ENCODE results near the gene MED12L. TPM values are rescaled to one million over a fixed set of nuclear protein-coding genes. Genes with fewer than 3 reads are reported as not detected.

The MED12L gene
- total RNA-seq, 1 experiment from 2014 or later = 3.0 TPM

DNA sequence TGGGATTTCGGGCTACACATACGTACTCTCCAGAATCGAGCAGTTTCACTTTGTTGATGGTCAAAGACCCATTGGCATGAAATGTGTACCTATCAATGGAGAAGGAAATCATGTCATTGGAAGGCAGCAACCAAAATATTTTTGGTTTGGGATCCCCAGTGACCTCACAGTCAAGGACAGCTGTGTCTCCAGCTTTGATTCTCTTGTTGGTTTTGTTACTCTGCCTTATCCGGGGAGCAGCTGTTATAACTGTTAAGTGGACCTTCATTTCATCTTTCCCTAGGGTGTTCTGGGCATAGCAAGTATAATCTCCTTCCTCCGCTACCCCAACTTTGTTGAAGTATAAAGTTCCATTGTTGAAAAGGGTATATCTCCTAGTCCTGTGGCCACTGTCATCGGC is 352.4 kb downstream of the MED12L start:
- Histone ChIP-seq H3K79me2 (ENCODE audit: low read depth) (no peaks in the 10 kb centered on the region), H2AFZ (no peak overlapping the region), H3K4me2 (no peak overlapping the region), H3K9me3 (ENCODE audit: insufficient read depth, low read depth) (no peaks in the 10 kb centered on the region), H3K27ac (no peak overlapping the region), H4K20me1 (ENCODE audit: insufficient read depth) (no peaks in the 10 kb centered on the region), H3F3A (ENCODE audit: insufficient read depth, low read depth) (0 out of 2 replicates have a peak, but pooled peaks cover 6% of the 10 kb centered on the region), H3K36me3 (ENCODE audit: low read depth) (no peaks in the 10 kb centered on the region), H3K9me2 (ENCODE audit: insufficient read depth) (no peaks in the 10 kb centered on the region), H3K4me3 (no peak overlapping the region), H3K4me1 (replicated peaks; ENCODE audit: insufficient read depth) (peaks cover 10% of the 10 kb centered on the region; the same call in 1 of the 2 replicates), H3K27me3 (ENCODE audit: insufficient read depth, low read depth) (no peaks in the 10 kb centered on the region)
- no peak for DNase-seq
- ChIA-PET CTCF (interaction anchor here (0.8 kb wide), 1 partner anchor 404 kb away, joined by 3 read pairs; no protein-coding TSS in a partner anchor), POLR2A (ENCODE audit: unreplicated experiment) (no interaction called here)
- no TSS peak for BruUV-seq (replicated peaks)
- intact Hi-C loops (cut with micrococcal nuclease; ENCODE audit: unreplicated experiment) = loop anchor here (2.0 to 5.0 kb wide), 4 partner anchors 147 to 1084 kb away; no protein-coding TSS in a partner anchor
- TF ChIP-seq, protein P1, sequence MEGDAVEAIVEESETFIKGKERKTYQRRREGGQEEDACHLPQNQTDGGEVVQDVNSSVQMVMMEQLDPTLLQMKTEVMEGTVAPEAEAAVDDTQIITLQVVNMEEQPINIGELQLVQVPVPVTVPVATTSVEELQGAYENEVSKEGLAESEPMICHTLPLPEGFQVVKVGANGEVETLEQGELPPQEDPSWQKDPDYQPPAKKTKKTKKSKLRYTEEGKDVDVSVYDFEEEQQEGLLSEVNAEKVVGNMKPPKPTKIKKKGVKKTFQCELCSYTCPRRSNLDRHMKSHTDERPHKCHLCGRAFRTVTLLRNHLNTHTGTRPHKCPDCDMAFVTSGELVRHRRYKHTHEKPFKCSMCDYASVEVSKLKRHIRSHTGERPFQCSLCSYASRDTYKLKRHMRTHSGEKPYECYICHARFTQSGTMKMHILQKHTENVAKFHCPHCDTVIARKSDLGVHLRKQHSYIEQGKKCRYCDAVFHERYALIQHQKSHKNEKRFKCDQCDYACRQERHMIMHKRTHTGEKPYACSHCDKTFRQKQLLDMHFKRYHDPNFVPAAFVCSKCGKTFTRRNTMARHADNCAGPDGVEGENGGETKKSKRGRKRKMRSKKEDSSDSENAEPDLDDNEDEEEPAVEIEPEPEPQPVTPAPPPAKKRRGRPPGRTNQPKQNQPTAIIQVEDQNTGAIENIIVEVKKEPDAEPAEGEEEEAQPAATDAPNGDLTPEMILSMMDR (conservative IDR thresholded peaks at IDR 0.05) = no peak
- no peak for TF ChIP-seq EZH2 (IDR thresholded peaks at IDR 0.05; ENCODE audit: low read depth)

DNA sequence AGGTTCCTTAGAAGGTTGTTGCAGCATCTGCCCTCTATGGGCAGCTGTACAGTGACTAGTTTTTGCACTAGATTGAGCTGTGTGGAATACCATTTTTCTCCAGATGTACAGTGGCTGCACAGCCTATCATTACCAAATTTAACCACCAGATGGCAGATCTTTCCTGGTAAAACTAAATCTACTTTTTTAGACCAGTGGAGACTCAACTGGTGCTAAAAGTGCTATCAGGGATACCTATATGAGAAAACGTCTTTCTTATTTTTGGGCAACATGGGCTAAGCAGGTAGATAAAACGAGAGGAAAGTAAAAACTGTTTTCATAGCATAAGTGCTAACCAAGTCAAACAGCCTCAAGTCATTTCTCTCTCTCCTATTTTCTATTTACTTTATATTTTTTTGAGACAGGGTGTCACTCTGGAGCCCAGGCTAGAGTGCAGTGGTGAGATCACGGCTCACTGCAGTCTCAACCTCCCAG is 354.2 kb downstream of the MED12L start:
- no peak overlapping the region for H3K27ac ChIP-seq
- no peak overlapping the region for H3K4me2 ChIP-seq
- H3K27me3 ChIP-seq (ENCODE audit: insufficient read depth, low read depth) = no peaks in the 10 kb centered on the region
- POLR2A ChIA-PET (ENCODE audit: unreplicated experiment) = no interaction called here
- intact Hi-C loops (cut with micrococcal nuclease; ENCODE audit: unreplicated experiment) = loop anchor here (1.0 to 5.0 kb wide), 7 partner anchors 149 to 1133 kb away; no protein-coding TSS in a partner anchor
- peak; percentile 40 to 55 for DNase-seq
- TF ChIP-seq, protein P1 (conservative IDR thresholded peaks at IDR 0.05) = peak; percentile 91
- TF ChIP-seq EZH2 (IDR thresholded peaks at IDR 0.05; ENCODE audit: low read depth) = no peak
- no TSS peak for BruUV-seq (replicated peaks)
- CTCF ChIA-PET = interaction anchor here (0.6 to 1.3 kb wide), 6 partner anchors 14 to 873 kb away, joined by 3 to 14 read pairs (median 3); no protein-coding TSS in a partner anchor
- no peaks in the 10 kb centered on the region for H3K9me3 ChIP-seq (ENCODE audit: insufficient read depth, low read depth)
- 0 out of 2 replicates have a peak, but pooled peaks cover 2% of the 10 kb centered on the region for H3F3A ChIP-seq (ENCODE audit: insufficient read depth, low read depth)
- no peaks in the 10 kb centered on the region for H3K36me3 ChIP-seq (ENCODE audit: low read depth)
- no peaks in the 10 kb centered on the region for H4K20me1 ChIP-seq (ENCODE audit: insufficient read depth)
- no peak overlapping the region for H3K4me3 ChIP-seq
- H3K9me2 ChIP-seq (ENCODE audit: insufficient read depth) = no peaks in the 10 kb centered on the region
- H2AFZ ChIP-seq = no peak overlapping the region
- peaks cover under 1% of the 10 kb centered on the region; the same call in 1 of the 2 replicates for H3K4me1 ChIP-seq (replicated peaks; ENCODE audit: insufficient read depth)
- H3K79me2 ChIP-seq (ENCODE audit: low read depth) = no peaks in the 10 kb centered on the region

DNA sequence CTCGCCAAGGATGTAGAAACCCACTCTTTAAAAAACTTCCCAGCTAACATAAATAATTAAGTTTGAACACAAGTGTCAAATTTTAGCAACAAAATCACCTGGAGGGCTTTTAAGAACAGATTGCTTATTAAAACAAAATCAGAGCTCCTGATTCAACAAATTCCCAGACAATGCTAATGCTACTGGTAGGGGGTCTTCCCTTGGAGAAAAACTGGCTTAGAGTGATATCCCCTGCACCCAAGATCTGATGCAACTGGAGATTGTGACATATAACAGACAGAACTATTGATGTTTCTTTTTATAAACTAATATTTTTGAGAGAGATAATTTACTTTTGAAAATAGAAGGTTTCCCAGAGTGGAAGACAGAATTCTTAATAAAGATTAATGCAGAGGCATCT is 355.5 kb downstream of the MED12L start:
- Histone ChIP-seq H3K9me2 (ENCODE audit: insufficient read depth) (no peaks in the 10 kb centered on the region), H3F3A (ENCODE audit: insufficient read depth, low read depth) (0 out of 2 replicates have a peak, but pooled peaks cover 5% of the 10 kb centered on the region), H3K4me2 (no peak overlapping the region), H3K4me3 (no peak overlapping the region), H3K36me3 (ENCODE audit: low read depth) (no peaks in the 10 kb centered on the region), H3K27me3 (ENCODE audit: insufficient read depth, low read depth) (no peaks in the 10 kb centered on the region), H3K27ac (no peak overlapping the region), H3K4me1 (replicated peaks; ENCODE audit: insufficient read depth) (peaks cover 11% of the 10 kb centered on the region), H4K20me1 (ENCODE audit: insufficient read depth) (no peaks in the 10 kb centered on the region), H2AFZ (no peak overlapping the region), H3K79me2 (ENCODE audit: low read depth) (no peaks in the 10 kb centered on the region), H3K9me3 (ENCODE audit: insufficient read depth, low read depth) (peaks cover 6% of the 10 kb centered on the region; the same call in 1 of the 2 replicates)
- CTCF ChIA-PET = no interaction called here
- POLR2A ChIA-PET (ENCODE audit: unreplicated experiment) = no interaction called here
- no peak for DNase-seq
- intact Hi-C loops (cut with micrococcal nuclease; ENCODE audit: unreplicated experiment) = loop anchor here (5.0 kb wide), 1 partner anchor 1131 kb away; no protein-coding TSS in a partner anchor
- no peak for TF ChIP-seq EZH2 (IDR thresholded peaks at IDR 0.05; ENCODE audit: low read depth)
- TF ChIP-seq, protein P1 (conservative IDR thresholded peaks at IDR 0.05) = no peak
- no TSS peak for BruUV-seq (replicated peaks)
